T-cell (primary cell): ENCODE data around the gene RTCB. TPM values are rescaled to one million over a fixed set of nuclear protein-coding genes. Genes with fewer than 3 reads are reported as not detected.
A peak's percentile ranks its signal among the peaks of the same experiment; 100 is the strongest.

Experiments used
- ATAC-seq, 4 experiments: fragments of 200-7000 bp in 3 of 4; fragments of 150-1000 bp in 1 of 4; cut with Tn5 transposase; replicated peaks in 1 of 4; 1 replicate in 3 of 4; 2 replicates in 1 of 4; pipeline ENCODE4 v1.10.0; 2021; ENCODE audit warnings: moderate library complexity in 3 of 4, mild to moderate bottlenecking in 2 of 4, moderate number of reproducible peaks in 1 of 4
- CTCF ChIA-PET, 2 donors: fragments of 300-600 bp; sonication (Branson Sonifier 250); formaldehyde crosslinking; loops; one replicate each; lab custom pipeline; 2022; ENCODE audit warnings: antibody characterized with exemption in 2 of 2; lab: Charles Lee
- POLR2A ChIA-PET, 2 donors: fragments of 300-600 bp; sonication (Branson Sonifier 250); formaldehyde crosslinking; loops; one replicate each; lab custom pipeline; 2022; ENCODE audit warnings: antibody characterized with exemption in 2 of 2; lab: Charles Lee
- DNase-seq, 35 experiments: peaks; one replicate each; pipeline versions ENCODE4 v3.0.0 to v3.0.0-alpha.2; 2013 to 2023
- H3K27ac ChIP-seq: one replicate; pipeline ENCODE4 v1.5.1; 2013; ENCODE audit warnings: low read length
- H3K27me3 ChIP-seq, 2 experiments: replicated peaks in 1 of 2; 1 replicate in 1 of 2; 2 replicates in 1 of 2; pipeline versions ENCODE4 v1.6.1 to v1.7.0; 2013; ENCODE audit warnings: low read length in 1 of 2, mixed read lengths in 1 of 2; ENCODE audit not compliant: control insufficient read depth in 2 of 2, insufficient read depth in 2 of 2; ENCODE audit errors: extremely low read depth in 1 of 2
- H3K36me3 ChIP-seq, 2 donors: 1 replicate in 1 of 2; 2 replicates in 1 of 2; pipeline versions ENCODE4 v1.6.1 to v1.7.0; 2013; ENCODE audit warnings: low read length in 1 of 2; ENCODE audit not compliant: control insufficient read depth in 2 of 2, insufficient read depth in 1 of 2; ENCODE audit errors: extremely low read depth in 1 of 2
- H3K4me1 ChIP-seq, 2 experiments: 1 replicate in 1 of 2; 2 replicates in 1 of 2; pipeline versions ENCODE4 v1.6.1 to v1.7.0; 2013; ENCODE audit warnings: low read length in 2 of 2, mixed read lengths in 1 of 2; ENCODE audit not compliant: insufficient read depth in 2 of 2, control insufficient read depth in 1 of 2; ENCODE audit errors: extremely low read depth in 1 of 2
- H3K4me3 ChIP-seq, 2 donors: 1 replicate in 1 of 2; 2 replicates in 1 of 2; pipeline versions ENCODE4 v1.5.1 to v1.7.0; 2013; ENCODE audit warnings: mild to moderate bottlenecking in 2 of 2, low read length in 1 of 2, moderate library complexity in 1 of 2; ENCODE audit not compliant: control insufficient read depth in 1 of 2; ENCODE audit errors: extremely low read depth in 1 of 2
- H3K9me3 ChIP-seq: 2 replicates; pipeline ENCODE4 v1.7.0; 2013
- H3K27ac Mint-ChIP-seq, 2 donors: one replicate each; pipeline ENCODE4 v1.8.0; 2020 to 2021; ENCODE audit warnings: mild to moderate bottlenecking in 2 of 2, mixed read lengths in 2 of 2
- H3K27me3 Mint-ChIP-seq, 2 donors: one replicate each; pipeline ENCODE4 v1.8.0; 2021 to 2022; ENCODE audit warnings: mixed read lengths in 2 of 2
- H3K36me3 Mint-ChIP-seq: one replicate; pipeline ENCODE4 v1.8.0; 2021; ENCODE audit warnings: mixed read lengths
- H3K4me1 Mint-ChIP-seq, 3 donors: one replicate each; pipeline ENCODE4 v1.8.0; 2020 to 2022; ENCODE audit warnings: mixed read lengths in 3 of 3, mild to moderate bottlenecking in 1 of 3
- H3K4me3 Mint-ChIP-seq, 3 donors: one replicate each; pipeline ENCODE4 v1.8.0; 2020 to 2022; ENCODE audit warnings: mild to moderate bottlenecking in 3 of 3, mixed read lengths in 3 of 3, moderate library complexity in 3 of 3
- H3K9me3 Mint-ChIP-seq, 3 donors: one replicate each; pipeline ENCODE4 v1.8.0; 2020 to 2022; ENCODE audit warnings: mixed read lengths in 3 of 3
- WGBS: methylation state at CpG from one replicate; pipeline ENCODE4 v1.1.5; 2013; ENCODE audit warnings: missing lambda C conversion rate; ENCODE audit not compliant: insufficient coverage; 5-methylcytosine and 5-hydroxymethylcytosine counted together
- total RNA-seq, 35 experiments: library from RNA in 6 of 35; stranded (reverse) in 6 of 35; fragments of 120-200 nt in 1 of 35; gene quantifications; one replicate each; pipeline versions ENCODE4 v1.2.1 to v1.2.4 and lab custom pipeline; 2013 to 2026

Gene RTCB
- total RNA-seq (10 to 100 TPM; 35.8 to 49.4 (median 45.2) TPM), total RNA-seq (lab: John Stamatoyannopoulos, UW) (33.7 to 230 (median 80.3) reads per million in 29 experiments)
- total RNA-seq (2013), result 58.7 TPM

- peak; percentile 81 to 94 (median 89) for DNase-seq
- under 1% methylated on average over 27 of the region's 40 CpGs for WGBS
These were observed at the start of gene RTCB for GRCh38 chr22:32411829-32412592. TSS of gene RTCB (minus strand) at chr22:32412247. CDS start at chr22:32412156, 91 bp downstream.

GRCh38 chr22:32457031-32457430 is 45.0 kb upstream of the RTCB start:
- WGBS, result 95% methylated on average over 4 of the region's 4 CpGs
- H3K36me3 Mint-ChIP-seq, result no peaks in the 10 kb centered on the region
- Histone ChIP-seq H3K27ac (no peak overlapping the region), H3K9me3 (no peaks in the 10 kb centered on the region), H3K27me3 (peaks cover 4 to 25% of the 10 kb centered on the region in 2 experiments), H3K36me3 (no peaks in the 10 kb centered on the region), H3K4me3 (no peak overlapping the region), H3K4me1 (no peaks in the 10 kb centered on the region)
- DNase-seq (no peak), ATAC-seq (no peak)
- H3K27me3 Mint-ChIP-seq, result peaks cover 49 to 57% of the 10 kb centered on the region in 2 donors
- no peaks in the 10 kb centered on the region for H3K9me3 Mint-ChIP-seq
- no peak overlapping the region for H3K4me3 Mint-ChIP-seq
- no peaks in the 10 kb centered on the region for H3K4me1 Mint-ChIP-seq
- no peak overlapping the region for H3K27ac Mint-ChIP-seq
- POLR2A ChIA-PET, result no interaction called here
- CTCF ChIA-PET, result no interaction called here

More at GRCh38 chr22:32411829-32412592, at the start of gene RTCB:
- H3K4me1 Mint-ChIP-seq, result peaks cover 52 to 57% (median 55%) of the 10 kb centered on the region in 3 donors
- CTCF ChIA-PET, result interaction anchor here in 1 of 2 donors (0.5 to 2.9 kb wide), 5 partner anchors 11 to 429 kb away, joined by 3 to 13 read pairs (median 3); partner anchors contain the start of gene FBXO7
- peaks cover 5 to 15% of the 10 kb centered on the region in 2 donors for H3K36me3 ChIP-seq
- peak within 1 kb of the TSS; percentile 96 to 99 (median 98) for H3K4me3 Mint-ChIP-seq
- POLR2A ChIA-PET, result interaction anchor here in 1 of 2 donors (0.6 to 1.2 kb wide), 2 partner anchors 63 to 470 kb away, joined by 3 to 6 read pairs; no protein-coding TSS in a partner anchor
- peaks cover 5 to 7% of the 10 kb centered on the region in 2 donors for H3K27me3 Mint-ChIP-seq
- no peaks in the 10 kb centered on the region for H3K9me3 Mint-ChIP-seq
- H3K27ac Mint-ChIP-seq, result peak within 1 kb of the TSS; percentile 93 to 95
- peaks cover 8% of the 10 kb centered on the region for H3K36me3 Mint-ChIP-seq
- peak; percentile 87 to 93 (median 92) for ATAC-seq
- peaks cover 11 to 23% of the 10 kb centered on the region in 2 experiments for H3K4me1 ChIP-seq
- H3K27me3 ChIP-seq, result peaks cover 0 to under 1% of the 10 kb centered on the region in 2 experiments
- H3K27ac ChIP-seq, result peak within 1 kb of the TSS; percentile 68
- H3K9me3 ChIP-seq, result no peaks in the 10 kb centered on the region
- peak within 1 kb of the TSS; percentile 93 to 98 for H3K4me3 ChIP-seq

- DNase-seq, result no peak
- no CpG with 5 or more reads among the region's 4 CpGs for WGBS
- H3K4me3 Mint-ChIP-seq, result no peak overlapping the region
- CTCF ChIA-PET, result no interaction called here
- Histone ChIP-seq H3K9me3 (no peaks in the 10 kb centered on the region), H3K4me3 (no peak overlapping the region), H3K27me3 (peaks cover 6 to 7% of the 10 kb centered on the region in 2 experiments), H3K27ac (no peak overlapping the region), H3K36me3 (no peaks in the 10 kb centered on the region), H3K4me1 (no peaks in the 10 kb centered on the region)
- H3K4me1 Mint-ChIP-seq, result no peaks in the 10 kb centered on the region
- peaks cover 4 to 6% of the 10 kb centered on the region in 2 donors for H3K27me3 Mint-ChIP-seq
- H3K9me3 Mint-ChIP-seq, result no peaks in the 10 kb centered on the region
- H3K36me3 Mint-ChIP-seq, result no peaks in the 10 kb centered on the region
- H3K27ac Mint-ChIP-seq, result no peak overlapping the region
- POLR2A ChIA-PET, result no interaction called here
- ATAC-seq, result no peak
These were observed 36.9 kb upstream of the RTCB start for GRCh38 chr22:32448980-32449379.

- Histone ChIP-seq H3K4me3 (no peak overlapping the region), H3K36me3 (no peaks in the 10 kb centered on the region), H3K27ac (no peak overlapping the region), H3K4me1 (no peaks in the 10 kb centered on the region), H3K27me3 (peaks cover 0 to 11% of the 10 kb centered on the region in 2 experiments), H3K9me3 (no peaks in the 10 kb centered on the region)
- Mint-ChIP-seq H3K27ac (no peak overlapping the region), H3K4me1 (no peaks in the 10 kb centered on the region), H3K27me3 (peaks cover 0 to 6% of the 10 kb centered on the region in 2 donors), H3K4me3 (no peak overlapping the region), H3K9me3 (no peaks in the 10 kb centered on the region), H3K36me3 (no peaks in the 10 kb centered on the region)
- DNase-seq (no peak), ATAC-seq (no peak)
- ChIA-PET POLR2A (no interaction called here), CTCF (no interaction called here)
- WGBS, result no CpG with 5 or more reads among the region's 1 CpG
These were observed 34.3 kb upstream of the RTCB start for GRCh38 chr22:32446321-32446720.

- Histone ChIP-seq H3K9me3 (no peaks in the 10 kb centered on the region), H3K4me3 (no peak overlapping the region), H3K4me1 (no peaks in the 10 kb centered on the region), H3K27me3 (peaks cover 6 to 11% of the 10 kb centered on the region in 2 experiments), H3K27ac (no peak overlapping the region), H3K36me3 (no peaks in the 10 kb centered on the region)
- CTCF ChIA-PET, result no interaction called here
- Mint-ChIP-seq H3K4me1 (no peaks in the 10 kb centered on the region), H3K4me3 (no peak overlapping the region), H3K27ac (no peak overlapping the region), H3K9me3 (no peaks in the 10 kb centered on the region), H3K36me3 (no peaks in the 10 kb centered on the region), H3K27me3 (peaks cover 2 to 3% of the 10 kb centered on the region in 2 donors)
- DNase-seq (peak in 4 of 35 experiments; percentile 1 to 16 (median 2)), ATAC-seq (no peak)
- 70% methylated on average over 2 of the region's 6 CpGs for WGBS
- POLR2A ChIA-PET, result no interaction called here
These were observed 32.0 kb upstream of the RTCB start for GRCh38 chr22:32444068-32444467.

GRCh38 chr22:32430352-32430751 is 18.3 kb upstream of the RTCB start:
- no peaks in the 10 kb centered on the region for H3K36me3 ChIP-seq
- H3K27me3 ChIP-seq, result peaks cover under 1 to 9% of the 10 kb centered on the region in 2 experiments
- Mint-ChIP-seq H3K9me3 (no peaks in the 10 kb centered on the region), H3K27me3 (peaks cover 32 to 39% of the 10 kb centered on the region in 2 donors), H3K4me1 (no peaks in the 10 kb centered on the region), H3K27ac (no peak overlapping the region), H3K4me3 (no peak overlapping the region), H3K36me3 (no peaks in the 10 kb centered on the region)
- H3K27ac ChIP-seq, result no peak overlapping the region
- H3K9me3 ChIP-seq, result no peaks in the 10 kb centered on the region
- DNase-seq, result no peak
- no peaks in the 10 kb centered on the region for H3K4me1 ChIP-seq
- ChIA-PET POLR2A (no interaction called here), CTCF (no interaction called here)
- no peak for ATAC-seq
- no CpG with 5 or more reads among the region's 1 CpG for WGBS
- H3K4me3 ChIP-seq, result no peak overlapping the region
